GM13976 (cell line): ENCODE results near the gene GNE.
"Not testable (repeated sequence)": the region's sequence is repeated elsewhere in the genome, so short reads cannot be mapped to it uniquely, and the experiment has no call there.

ENCODE experiments used
- DNase-seq: peaks from one replicate; pipeline ENCODE4 v3.0.0; 2012; ENCODE audit warnings: low spot score
- in situ Hi-C: fragments of 300-500 bp; cut with MboI; formaldehyde crosslinking; loops from one replicate; pipeline ENCODE4 v1.12.0; 2022; ENCODE audit warnings: low sequenced_read_pairs, mixed read lengths, inconsistent platforms; ENCODE audit not compliant: unreplicated experiment
- TF ChIP-seq, protein P1 (sequence below): IDR thresholded peaks from 2 replicates; pipeline ENCODE4 v1.5.1; 2012; ENCODE audit warnings: borderline replicate concordance, mild to moderate bottlenecking; ENCODE audit not compliant: insufficient read depth; ENCODE audit errors: extremely low read depth, missing control alignments, control extremely low read depth

Gene GNE, protein sequence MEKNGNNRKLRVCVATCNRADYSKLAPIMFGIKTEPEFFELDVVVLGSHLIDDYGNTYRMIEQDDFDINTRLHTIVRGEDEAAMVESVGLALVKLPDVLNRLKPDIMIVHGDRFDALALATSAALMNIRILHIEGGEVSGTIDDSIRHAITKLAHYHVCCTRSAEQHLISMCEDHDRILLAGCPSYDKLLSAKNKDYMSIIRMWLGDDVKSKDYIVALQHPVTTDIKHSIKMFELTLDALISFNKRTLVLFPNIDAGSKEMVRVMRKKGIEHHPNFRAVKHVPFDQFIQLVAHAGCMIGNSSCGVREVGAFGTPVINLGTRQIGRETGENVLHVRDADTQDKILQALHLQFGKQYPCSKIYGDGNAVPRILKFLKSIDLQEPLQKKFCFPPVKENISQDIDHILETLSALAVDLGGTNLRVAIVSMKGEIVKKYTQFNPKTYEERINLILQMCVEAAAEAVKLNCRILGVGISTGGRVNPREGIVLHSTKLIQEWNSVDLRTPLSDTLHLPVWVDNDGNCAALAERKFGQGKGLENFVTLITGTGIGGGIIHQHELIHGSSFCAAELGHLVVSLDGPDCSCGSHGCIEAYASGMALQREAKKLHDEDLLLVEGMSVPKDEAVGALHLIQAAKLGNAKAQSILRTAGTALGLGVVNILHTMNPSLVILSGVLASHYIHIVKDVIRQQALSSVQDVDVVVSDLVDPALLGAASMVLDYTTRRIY

GRCh38 chr9:36258208-36258995 lies at the start of gene GNE:
Gene GNE, minus strand, starts transcription at chr9:36258448. Its CDS starts 9,093 bp downstream, at chr9:36249355.
- TF ChIP-seq, protein P1, sequence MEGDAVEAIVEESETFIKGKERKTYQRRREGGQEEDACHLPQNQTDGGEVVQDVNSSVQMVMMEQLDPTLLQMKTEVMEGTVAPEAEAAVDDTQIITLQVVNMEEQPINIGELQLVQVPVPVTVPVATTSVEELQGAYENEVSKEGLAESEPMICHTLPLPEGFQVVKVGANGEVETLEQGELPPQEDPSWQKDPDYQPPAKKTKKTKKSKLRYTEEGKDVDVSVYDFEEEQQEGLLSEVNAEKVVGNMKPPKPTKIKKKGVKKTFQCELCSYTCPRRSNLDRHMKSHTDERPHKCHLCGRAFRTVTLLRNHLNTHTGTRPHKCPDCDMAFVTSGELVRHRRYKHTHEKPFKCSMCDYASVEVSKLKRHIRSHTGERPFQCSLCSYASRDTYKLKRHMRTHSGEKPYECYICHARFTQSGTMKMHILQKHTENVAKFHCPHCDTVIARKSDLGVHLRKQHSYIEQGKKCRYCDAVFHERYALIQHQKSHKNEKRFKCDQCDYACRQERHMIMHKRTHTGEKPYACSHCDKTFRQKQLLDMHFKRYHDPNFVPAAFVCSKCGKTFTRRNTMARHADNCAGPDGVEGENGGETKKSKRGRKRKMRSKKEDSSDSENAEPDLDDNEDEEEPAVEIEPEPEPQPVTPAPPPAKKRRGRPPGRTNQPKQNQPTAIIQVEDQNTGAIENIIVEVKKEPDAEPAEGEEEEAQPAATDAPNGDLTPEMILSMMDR, result no peak
- in situ Hi-C loops, result no loop called here
- peak; percentile 96 for DNase-seq

- DNase-seq, result no peak
- in situ Hi-C loops, result no loop called here
- TF ChIP-seq, protein P1, result no peak
Observed at GRCh38 chr9:36306471-36307306, 48.4 kb upstream of the GNE start.

DNA sequence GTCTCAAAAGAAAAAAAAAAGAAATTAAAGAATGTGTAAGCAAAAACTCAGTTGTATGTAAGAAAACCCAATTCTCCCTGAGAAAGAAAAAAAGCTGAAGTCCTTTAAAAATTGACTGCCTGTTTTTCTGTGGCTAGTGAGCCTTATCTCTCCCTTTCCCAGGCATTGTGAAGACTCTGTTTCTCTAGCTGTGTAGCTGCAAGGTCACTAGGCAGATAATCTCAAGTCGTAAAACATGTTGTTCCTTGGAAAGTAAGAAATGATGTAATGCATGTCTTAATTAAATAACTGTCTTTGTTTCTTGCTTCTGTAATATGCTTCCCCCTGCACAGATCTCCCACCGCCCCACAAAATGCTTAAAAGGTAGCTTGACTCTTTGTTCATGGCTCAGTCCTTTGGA lies 46.1 kb upstream of the GNE start:
- DNase-seq, in situ Hi-C loops: not testable (repeated sequence)

- TF ChIP-seq, protein P1, result no peak
- in situ Hi-C loops, result no loop called here
- DNase-seq, result no peak
Observed at GRCh38 chr9:36301227-36301626, 43.0 kb upstream of the GNE start.

- in situ Hi-C loops, result no loop called here
- DNase-seq, result no peak
- TF ChIP-seq, protein P1, result no peak
Observed at GRCh38 chr9:36298566-36298965, 40.3 kb upstream of the GNE start.

DNA sequence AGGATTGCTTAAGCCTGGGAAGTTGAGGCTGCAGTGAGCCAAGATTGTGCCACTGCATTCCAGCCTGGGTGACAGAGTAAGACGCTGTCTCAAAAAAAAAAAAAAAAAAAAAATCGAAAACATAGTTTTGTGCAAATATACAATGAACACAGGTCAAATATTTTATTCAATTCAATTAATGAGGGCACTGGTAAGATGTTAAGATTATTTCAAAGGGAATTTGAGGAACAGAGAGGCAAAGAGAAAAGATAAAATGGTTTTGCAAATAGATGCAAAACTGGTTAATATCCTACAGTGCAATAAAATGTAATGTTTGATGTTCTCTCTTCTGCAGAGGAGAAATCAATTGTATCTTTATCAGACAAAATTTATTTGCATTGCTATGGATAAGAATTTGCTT lies 39.5 kb upstream of the GNE start:
- in situ Hi-C loops, result no loop called here
- TF ChIP-seq, protein P1, result no peak

DNA sequence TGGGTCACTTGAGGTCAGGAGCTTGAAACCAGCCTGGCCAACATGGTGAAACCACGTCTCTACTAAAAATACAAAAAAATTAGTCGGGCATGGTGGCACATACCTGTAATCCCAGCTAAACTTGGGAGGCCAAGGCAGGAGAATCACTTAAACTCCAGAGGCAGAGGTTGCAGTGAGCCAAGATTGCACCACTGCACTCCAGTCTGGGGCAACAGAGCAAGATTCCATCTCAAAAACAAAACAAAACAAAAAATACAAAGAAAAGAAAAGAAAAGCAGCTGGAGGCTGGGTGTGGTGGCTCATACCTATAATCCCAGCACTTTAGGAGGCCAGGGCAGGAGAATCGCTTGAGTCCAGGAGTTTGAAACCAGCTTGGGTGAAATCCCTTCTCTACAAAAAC lies 36.7 kb upstream of the GNE start:
- DNase-seq, in situ Hi-C loops: not testable (repeated sequence)

More for the DNA sequence above, 39.5 kb upstream of the GNE start:
- no peak for DNase-seq
